IMR-90 (cell line): ENCODE measurements around the gene SLC8A1.

ENCODE experiments used
- POLR2A ChIP-seq: IDR thresholded peaks from 2 replicates; pipeline ENCODE4 v1.6.1; 2012; ENCODE audit warnings: mild to moderate bottlenecking, low read depth, low read length
- RAD21 ChIP-seq: IDR thresholded peaks from 2 replicates; pipeline ENCODE4 v1.6.1; 2012; ENCODE audit warnings: low read length, improper control_type of control experiment
- SMC3 ChIP-seq: fragments of 150-350 bp; IDR thresholded peaks from 2 replicates; pipeline ENCODE4 v1.6.1; 2016; ENCODE audit warnings: low read depth, mild to moderate bottlenecking, antibody characterized with exemption, low read length, moderate library complexity
- TF ChIP-seq, protein P1 (sequence below): conservative IDR thresholded peaks from 2 replicates; pipeline ENCODE4 v1.5.1; 2012; ENCODE audit warnings: mild to moderate bottlenecking, low read depth, low read length, improper control_type of control experiment

DNA sequence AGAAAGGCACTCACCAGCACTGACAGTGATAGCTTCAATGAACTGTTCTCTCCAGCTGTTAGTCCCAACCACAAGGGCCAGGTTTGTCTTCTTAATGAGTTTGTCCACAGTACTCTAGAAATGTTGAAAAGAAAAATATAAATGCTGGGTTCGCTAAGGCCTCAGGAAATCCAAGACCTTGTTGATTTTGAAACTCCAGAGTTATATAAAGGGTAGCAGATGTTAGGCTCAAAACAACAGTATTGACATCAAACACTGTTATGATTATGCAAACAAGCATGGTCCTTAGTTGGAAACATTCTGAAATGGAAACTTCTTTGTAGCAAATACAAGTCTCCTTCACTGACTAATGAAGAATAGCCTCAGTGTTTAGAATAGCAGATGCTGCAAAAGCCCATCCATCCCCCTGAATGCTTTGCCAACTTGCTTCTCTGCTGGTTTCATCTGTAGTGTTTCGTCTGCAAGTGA lies 291.1 kb downstream of the SLC8A1 start:
- TF ChIP-seq, protein P1, sequence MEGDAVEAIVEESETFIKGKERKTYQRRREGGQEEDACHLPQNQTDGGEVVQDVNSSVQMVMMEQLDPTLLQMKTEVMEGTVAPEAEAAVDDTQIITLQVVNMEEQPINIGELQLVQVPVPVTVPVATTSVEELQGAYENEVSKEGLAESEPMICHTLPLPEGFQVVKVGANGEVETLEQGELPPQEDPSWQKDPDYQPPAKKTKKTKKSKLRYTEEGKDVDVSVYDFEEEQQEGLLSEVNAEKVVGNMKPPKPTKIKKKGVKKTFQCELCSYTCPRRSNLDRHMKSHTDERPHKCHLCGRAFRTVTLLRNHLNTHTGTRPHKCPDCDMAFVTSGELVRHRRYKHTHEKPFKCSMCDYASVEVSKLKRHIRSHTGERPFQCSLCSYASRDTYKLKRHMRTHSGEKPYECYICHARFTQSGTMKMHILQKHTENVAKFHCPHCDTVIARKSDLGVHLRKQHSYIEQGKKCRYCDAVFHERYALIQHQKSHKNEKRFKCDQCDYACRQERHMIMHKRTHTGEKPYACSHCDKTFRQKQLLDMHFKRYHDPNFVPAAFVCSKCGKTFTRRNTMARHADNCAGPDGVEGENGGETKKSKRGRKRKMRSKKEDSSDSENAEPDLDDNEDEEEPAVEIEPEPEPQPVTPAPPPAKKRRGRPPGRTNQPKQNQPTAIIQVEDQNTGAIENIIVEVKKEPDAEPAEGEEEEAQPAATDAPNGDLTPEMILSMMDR = no peak
- TF ChIP-seq SMC3 (no peak), POLR2A (no peak), RAD21 (no peak)
